ENCODE measurements around the gene ALPG. TPM values are rescaled to one million over a fixed set of nuclear protein-coding genes. Genes with fewer than 3 reads are reported as not detected.

The ALPG gene
- total and polyA plus RNA-seq, 10 donors = not detected

DNA sequence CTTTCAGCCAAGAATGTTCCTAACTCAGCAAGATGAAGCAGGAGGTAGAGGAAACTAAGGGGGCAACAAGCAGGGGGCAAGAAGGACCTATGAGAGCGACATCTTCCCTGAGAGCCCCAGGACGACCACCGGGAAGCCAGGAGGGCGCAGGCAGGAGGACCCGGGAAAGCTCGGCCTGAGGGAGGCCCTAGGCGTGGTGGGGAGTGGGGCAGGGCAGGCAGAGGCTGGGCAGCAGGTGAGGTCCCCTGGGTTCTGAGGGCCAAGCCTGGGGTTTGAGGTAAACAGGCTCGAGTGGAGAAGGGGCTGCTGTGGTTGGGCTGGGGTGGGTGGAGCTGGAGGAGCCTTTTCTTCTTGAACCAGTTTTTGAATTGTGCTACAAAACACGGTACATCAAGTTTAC, 48.0 kb downstream of the ALPG start:
- no peak overlapping the region for H3K27ac ChIP-seq
- intact Hi-C loops (cut with DNase I; ENCODE audit: low total_unique reads) = loop anchor here (10.0 kb wide), 1 partner anchor 70 kb away; the partner anchor contains the start of genes CHRND and PRSS56
- TF ChIP-seq, protein P1, sequence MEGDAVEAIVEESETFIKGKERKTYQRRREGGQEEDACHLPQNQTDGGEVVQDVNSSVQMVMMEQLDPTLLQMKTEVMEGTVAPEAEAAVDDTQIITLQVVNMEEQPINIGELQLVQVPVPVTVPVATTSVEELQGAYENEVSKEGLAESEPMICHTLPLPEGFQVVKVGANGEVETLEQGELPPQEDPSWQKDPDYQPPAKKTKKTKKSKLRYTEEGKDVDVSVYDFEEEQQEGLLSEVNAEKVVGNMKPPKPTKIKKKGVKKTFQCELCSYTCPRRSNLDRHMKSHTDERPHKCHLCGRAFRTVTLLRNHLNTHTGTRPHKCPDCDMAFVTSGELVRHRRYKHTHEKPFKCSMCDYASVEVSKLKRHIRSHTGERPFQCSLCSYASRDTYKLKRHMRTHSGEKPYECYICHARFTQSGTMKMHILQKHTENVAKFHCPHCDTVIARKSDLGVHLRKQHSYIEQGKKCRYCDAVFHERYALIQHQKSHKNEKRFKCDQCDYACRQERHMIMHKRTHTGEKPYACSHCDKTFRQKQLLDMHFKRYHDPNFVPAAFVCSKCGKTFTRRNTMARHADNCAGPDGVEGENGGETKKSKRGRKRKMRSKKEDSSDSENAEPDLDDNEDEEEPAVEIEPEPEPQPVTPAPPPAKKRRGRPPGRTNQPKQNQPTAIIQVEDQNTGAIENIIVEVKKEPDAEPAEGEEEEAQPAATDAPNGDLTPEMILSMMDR (IDR thresholded peaks at IDR 0.05 in 8 of 11, conservative IDR thresholded peaks at IDR 0.05 in 3 of 11) = no peak
- TF ChIP-seq POLR2A (IDR thresholded peaks at IDR 0.05) (no peak), POLR2AphosphoS5 (IDR thresholded peaks at IDR 0.05) (no peak)
- WGBS, 5 donors = 80 to 92% (median 81%) methylated on average over 9 of the region's 9 CpGs
- H3K27me3 ChIP-seq (replicated peaks in 1 of 7) = peaks cover 0 to 42% (median 14%) of the 10 kb centered on the region in 7 donors
- no peaks in the 10 kb centered on the region for H3K9me3 ChIP-seq
- H3K4me3 ChIP-seq = no peak overlapping the region
- DNase-seq = peak; percentile 39
- no peaks in the 10 kb centered on the region for H3K36me3 ChIP-seq
- no peaks in the 10 kb centered on the region for H3K4me1 ChIP-seq

DNA sequence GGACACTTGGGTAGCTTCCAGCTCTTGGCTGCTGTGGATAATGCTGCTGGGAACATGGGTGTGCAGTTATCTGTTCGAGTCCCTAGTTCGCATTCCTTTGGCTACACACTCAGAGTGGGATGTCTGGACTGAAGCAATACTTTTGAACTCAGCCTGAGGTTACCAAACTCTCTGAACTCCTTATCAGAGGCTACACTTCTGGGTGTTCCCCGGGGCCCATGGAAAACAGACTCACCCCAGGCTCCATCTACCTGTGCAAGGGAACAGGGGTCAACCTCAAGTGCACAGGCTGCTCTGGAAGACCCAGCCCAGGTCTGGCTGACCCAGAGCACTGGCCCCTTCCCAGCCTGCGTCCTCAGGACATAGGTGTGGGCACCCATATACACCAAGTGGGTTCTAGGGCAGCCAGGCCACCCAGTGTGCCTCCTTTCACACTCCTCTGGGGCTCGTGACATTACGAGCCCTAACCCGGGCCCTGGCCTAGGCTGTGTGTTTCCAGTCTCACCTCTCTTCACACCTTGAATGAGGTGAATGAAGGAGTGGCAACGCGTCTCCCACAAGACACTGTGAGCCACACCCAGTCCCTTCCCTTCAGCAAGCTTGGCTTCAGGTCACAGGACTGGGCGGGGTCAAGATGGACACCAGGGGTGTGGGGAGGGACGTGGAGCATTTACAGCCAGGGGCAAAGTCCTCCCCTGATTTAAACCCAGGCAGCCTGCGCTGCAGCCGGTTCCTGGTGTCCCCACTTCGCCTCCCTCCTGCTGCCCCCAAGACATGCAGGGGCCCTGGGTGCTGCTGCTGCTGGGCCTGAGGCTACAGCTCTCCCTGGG, 49.0 kb downstream of the ALPG start, which contains the start of gene ALPI:
ALPI (plus strand) TSS at position 728 of the 830 bp plus-strand sequence; CDS start at position 775, 47 bp downstream.
- no peak within 1 kb of the TSS for H3K27ac ChIP-seq
- no peaks in the 10 kb centered on the region for H3K4me1 ChIP-seq
- peaks cover 0 to 46% (median 14%) of the 10 kb centered on the region in 7 donors for H3K27me3 ChIP-seq (replicated peaks in 1 of 7)
- DNase-seq = peak; percentile 65
- 80 to 87% (median 83%) methylated on average over 11 to 14 of the region's 14 CpGs for WGBS, 5 donors
- no peak within 1 kb of the TSS for H3K4me3 ChIP-seq
- no peaks in the 10 kb centered on the region for H3K36me3 ChIP-seq
- intact Hi-C loops (cut with DNase I; ENCODE audit: low total_unique reads) = loop anchor here (10.0 kb wide), 1 partner anchor 69 kb away; the partner anchor contains the start of genes CHRND and PRSS56
- no peaks in the 10 kb centered on the region for H3K9me3 ChIP-seq
- TF ChIP-seq POLR2AphosphoS5 (IDR thresholded peaks at IDR 0.05) = no peak
- TF ChIP-seq, protein P1 (IDR thresholded peaks at IDR 0.05 in 8 of 11, conservative IDR thresholded peaks at IDR 0.05 in 3 of 11) = no peak
- no peak for TF ChIP-seq POLR2A (IDR thresholded peaks at IDR 0.05)

DNA sequence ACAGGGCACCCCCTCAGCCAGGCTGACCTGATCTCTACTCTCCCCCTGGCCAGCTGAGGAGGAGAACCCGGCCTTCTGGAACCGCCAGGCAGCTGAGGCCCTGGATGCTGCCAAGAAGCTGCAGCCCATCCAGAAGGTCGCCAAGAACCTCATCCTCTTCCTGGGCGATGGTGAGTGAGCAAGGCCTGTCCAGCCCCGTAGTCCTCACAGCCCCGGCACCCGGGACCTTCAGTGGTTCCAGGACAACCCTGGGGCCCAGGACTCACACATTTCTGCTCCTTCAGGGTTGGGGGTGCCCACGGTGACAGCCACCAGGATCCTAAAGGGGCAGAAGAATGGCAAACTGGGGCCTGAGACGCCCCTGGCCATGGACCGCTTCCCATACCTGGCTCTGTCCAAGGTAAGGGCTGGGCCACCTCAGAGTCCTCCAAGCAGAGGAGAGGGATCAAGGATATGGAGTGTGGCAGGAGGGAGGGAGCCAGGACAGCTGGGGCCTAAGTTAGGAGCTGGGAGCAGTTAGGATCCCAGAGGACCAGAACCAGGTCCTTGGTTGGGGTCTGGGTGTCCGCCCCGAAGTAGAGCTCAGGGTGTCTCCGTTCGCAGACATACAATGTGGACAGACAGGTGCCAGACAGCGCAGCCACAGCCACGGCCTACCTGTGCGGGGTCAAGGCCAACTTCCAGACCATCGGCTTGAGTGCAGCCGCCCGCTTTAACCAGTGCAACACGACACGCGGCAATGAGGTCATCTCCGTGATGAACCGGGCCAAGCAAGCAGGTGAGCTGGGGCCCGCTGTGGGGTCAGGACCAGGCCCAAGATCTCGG, 49.9 kb downstream of the ALPG start:
- intact Hi-C loops (cut with DNase I; ENCODE audit: low total_unique reads) = loop anchor here (10.0 kb wide), 1 partner anchor 68 kb away; the partner anchor contains the start of genes CHRND and PRSS56
- Histone ChIP-seq H3K4me3 (no peak overlapping the region), H3K9me3 (no peaks in the 10 kb centered on the region), H3K4me1 (no peaks in the 10 kb centered on the region), H3K27me3 (replicated peaks in 1 of 7) (peaks cover 0 to 46% (median 14%) of the 10 kb centered on the region in 7 donors), H3K27ac (no peak overlapping the region), H3K36me3 (no peaks in the 10 kb centered on the region)
- TF ChIP-seq, protein P1 (IDR thresholded peaks at IDR 0.05 in 8 of 11, conservative IDR thresholded peaks at IDR 0.05 in 3 of 11) = no peak
- WGBS, 5 donors = 90 to 93% (median 91%) methylated on average over 19 to 27 of the region's 27 CpGs
- peak; percentile 64 for DNase-seq
